HEK293 (cell line): Measurements from ENCODE around the gene MTMR4.

ENCODE experiments used
- SP2 ChIP-seq: fragments of 450-650 bp; formaldehyde crosslinking; IDR thresholded peaks from 2 replicates; pipeline ENCODE4 v1.5.1; 2016; ENCODE audit warnings: missing biosample characterization, missing genetic modification characterization
- TRIM28 ChIP-seq: IDR thresholded peaks from 2 replicates; pipeline ENCODE4 v1.6.1; 2011; ENCODE audit warnings: low read length, control low read depth, borderline replicate concordance

- TF ChIP-seq SP2 (tag by site-specific recombination) (no peak), TRIM28 (no peak)
Observed at GRCh38 chr17:58513267-58513964, 1.0 kb downstream of the MTMR4 start.
